GM18498 (cell line): ENCODE measurements around the gene CNKSR1.

ENCODE experiments used
- ATAC-seq: cut with Tn5 transposase; IDR thresholded peaks from one replicate; pipeline ENCODE4 v1.9.1; 2021; ENCODE audit warnings: mild to moderate bottlenecking, moderate library complexity; ENCODE audit not compliant: unreplicated experiment

CNKSR1 gene

DNA sequence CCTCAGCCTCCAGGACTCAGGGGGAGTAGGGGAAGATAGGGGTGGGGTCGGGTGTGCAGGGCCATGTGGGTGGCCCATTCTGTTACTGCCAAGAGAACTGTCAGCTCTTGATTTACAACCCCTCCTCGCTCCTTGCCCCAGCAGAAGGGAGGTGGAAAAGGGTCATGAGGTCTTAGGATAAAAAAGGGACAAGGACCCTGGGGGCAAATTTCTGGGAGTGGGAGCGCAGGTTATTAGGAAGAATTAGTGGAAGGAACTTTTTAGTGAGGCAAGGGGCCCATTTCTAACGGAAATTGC lies 17.6 kb upstream of the CNKSR1 start:
- ATAC-seq = no peak

DNA sequence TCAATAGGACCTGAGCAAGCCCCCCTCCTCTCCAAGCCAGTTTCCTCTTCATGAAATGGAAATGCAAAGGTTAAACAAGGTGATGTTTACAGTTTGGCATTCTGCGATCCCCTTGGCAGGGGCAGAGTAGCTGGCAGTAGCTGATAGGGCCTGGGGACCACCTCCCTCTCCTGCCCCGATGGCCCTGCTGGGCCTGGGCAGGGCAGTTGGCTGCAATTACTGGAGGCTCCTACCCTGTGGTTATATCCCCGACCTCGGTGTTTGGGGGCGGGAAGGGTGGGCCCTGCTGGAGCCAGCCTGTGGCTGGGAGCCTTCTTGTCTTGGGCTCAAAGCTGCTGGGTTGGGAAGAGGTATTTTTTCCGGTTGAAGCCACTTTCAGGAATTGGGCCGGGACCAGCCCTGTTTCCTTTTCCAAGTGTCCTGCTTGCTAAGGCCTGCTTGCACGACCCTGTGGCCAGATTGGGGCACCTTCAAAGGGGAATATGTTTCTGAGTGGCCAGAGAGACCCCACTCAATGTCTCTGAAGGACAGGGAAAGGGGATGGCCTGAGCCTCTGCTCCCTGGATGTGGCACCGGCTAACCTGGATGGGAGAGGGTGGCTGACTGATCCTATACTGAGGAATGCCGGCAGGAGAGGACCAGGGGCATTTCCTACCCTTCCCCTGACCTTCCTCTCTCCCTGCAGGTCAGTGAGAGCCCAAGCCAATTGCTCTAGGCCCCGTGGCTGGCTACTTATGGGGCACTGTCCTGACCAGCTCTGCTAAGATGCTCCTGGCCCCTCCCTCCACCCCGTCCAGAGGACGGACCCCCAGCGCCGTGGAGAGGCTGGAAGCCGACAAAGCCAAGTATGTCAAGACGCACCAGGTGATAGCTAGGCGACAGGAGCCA lies 16.5 kb upstream of the CNKSR1 start:
- no peak for ATAC-seq

- ATAC-seq = no peak
These were observed 15.7 kb upstream of the CNKSR1 start for GRCh38 chr1:26161415-26162219.

DNA sequence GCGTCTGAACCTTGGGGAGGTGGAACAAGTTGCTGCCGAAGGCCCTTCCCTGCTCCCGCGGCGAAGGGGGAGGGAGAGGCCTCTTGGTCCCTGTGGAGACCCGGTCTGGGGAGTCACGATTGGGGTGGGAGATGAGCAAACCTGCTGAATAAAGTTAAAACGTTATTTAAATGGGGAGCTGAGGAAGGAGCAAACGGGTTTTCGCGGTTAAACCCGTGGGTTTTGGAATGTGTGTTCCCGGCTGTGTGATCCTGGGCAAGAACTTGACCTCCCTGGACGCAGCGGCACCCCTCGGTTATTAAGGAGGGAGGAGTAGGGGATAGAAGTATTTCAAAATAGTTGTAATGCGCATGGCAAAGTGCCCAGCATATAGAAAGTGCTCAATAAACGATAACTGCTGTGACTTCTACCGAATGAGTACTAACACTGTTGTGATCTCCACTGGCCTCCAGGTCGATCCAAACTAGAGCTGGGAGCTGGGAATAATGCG lies 15.0 kb upstream of the CNKSR1 start:
- ATAC-seq = no peak

DNA sequence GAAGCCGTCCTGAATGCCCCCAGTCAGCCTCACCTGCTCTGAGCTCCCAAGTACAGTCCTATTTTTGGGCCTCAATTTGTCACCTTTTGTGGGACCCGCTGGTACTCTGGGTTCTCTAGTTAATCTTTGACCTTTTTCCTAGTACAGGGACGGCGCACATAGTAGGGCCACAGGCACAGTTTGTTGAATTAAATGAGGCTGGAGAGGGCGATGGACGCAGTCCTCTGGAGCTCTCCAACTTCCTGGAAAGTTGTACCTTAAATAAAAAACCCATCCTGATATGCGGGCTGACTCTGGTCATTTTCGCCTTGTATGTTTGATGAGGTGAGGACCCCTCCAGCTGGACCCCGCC lies 13.6 kb upstream of the CNKSR1 start:
- ATAC-seq = no peak

GRCh38 chr1:26164036-26164860 lies 13.0 kb upstream of the CNKSR1 start:
- ATAC-seq = no peak

DNA sequence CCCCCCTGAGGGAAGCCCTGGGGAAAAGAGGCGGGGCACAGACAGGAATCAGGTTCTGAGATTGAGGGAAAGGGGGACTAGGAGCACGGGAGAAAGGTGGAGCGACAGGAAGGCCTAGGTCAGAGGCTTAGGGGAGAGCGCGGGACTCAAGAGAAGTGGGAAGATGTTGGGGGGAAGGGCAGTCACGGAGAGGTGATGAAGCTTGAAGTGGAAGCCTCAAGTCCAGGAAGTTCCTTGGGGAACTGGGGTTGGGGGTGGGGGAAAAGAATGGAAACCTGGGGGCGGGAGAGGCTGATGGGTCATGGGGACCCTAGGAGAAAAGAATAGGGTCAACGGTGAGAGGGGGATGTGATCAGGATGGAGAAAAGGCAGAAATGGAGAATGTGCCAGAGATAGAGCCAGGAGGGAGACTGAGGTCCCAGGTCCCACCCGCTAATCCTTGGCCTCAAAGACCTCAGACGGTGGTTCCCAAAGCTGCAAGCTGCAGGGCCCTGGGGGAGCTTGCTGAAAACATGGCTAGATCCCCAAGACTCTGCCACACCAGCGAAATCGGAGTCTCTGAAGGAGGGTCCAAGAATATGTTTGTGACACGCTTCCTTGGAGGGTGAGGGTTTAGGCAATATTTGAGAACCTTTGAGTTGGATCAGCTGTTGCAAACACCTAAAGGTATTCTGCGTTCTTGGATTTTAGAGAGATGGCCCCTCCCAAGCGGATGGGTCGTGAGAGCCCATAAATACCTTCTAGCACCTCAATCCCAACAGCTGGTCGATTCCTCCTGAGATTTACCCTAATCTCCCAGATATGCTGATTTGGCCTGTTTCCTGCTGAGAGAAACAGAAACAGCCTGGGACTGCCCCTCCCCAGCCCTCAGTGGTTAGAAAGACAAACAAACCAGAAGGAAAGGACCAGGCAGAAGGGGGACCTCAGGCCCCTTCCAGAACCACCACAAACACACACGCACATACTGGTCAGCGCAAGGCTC lies 12.1 kb upstream of the CNKSR1 start:
- no peak for ATAC-seq

DNA sequence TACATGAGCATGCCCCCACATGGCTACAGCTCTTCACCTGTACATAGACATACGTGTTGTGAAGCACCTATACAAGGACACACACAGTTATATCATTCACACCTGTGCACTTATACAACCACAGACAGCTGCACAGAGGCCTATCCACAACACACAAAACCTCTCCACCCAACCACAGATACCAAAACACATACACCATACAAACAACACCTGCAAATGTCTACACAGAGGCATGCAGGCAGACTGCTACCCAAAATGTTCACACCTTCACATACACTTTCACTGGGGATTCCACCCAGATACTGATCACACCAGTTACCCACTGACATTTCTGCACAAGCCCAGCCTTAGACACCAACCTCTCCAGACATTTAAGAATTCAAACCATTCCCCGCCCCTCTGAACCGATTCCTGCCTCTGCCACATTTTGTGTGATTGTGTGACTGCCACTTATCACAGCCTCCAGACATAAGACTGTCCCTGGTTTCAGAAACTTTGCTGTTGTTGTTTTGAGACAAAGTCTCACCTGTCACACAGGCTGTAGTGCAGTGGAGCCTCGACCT lies 10.5 kb upstream of the CNKSR1 start:
- no peak for ATAC-seq

- ATAC-seq = no peak
These were observed 8.7 kb upstream of the CNKSR1 start, which contains the start of gene C1orf232 for GRCh38 chr1:26168410-26169197. Gene C1orf232 (minus strand): TSS chr1:26168963. CDS start chr1:26168499, 464 bp downstream.

- ATAC-seq = no peak
These were observed 8.1 kb upstream of the CNKSR1 start for GRCh38 chr1:26169198-26169554.

- peak; percentile 95 for ATAC-seq
These were observed 7.4 kb upstream of the CNKSR1 start, which contains the start of gene ZNF593 for GRCh38 chr1:26169669-26170471. Gene ZNF593 (plus strand): TSS chr1:26169908. CDS start chr1:26169984, 76 bp downstream.

GRCh38 chr1:26170472-26170821 lies 6.8 kb upstream of the CNKSR1 start:
- ATAC-seq = no peak

DNA sequence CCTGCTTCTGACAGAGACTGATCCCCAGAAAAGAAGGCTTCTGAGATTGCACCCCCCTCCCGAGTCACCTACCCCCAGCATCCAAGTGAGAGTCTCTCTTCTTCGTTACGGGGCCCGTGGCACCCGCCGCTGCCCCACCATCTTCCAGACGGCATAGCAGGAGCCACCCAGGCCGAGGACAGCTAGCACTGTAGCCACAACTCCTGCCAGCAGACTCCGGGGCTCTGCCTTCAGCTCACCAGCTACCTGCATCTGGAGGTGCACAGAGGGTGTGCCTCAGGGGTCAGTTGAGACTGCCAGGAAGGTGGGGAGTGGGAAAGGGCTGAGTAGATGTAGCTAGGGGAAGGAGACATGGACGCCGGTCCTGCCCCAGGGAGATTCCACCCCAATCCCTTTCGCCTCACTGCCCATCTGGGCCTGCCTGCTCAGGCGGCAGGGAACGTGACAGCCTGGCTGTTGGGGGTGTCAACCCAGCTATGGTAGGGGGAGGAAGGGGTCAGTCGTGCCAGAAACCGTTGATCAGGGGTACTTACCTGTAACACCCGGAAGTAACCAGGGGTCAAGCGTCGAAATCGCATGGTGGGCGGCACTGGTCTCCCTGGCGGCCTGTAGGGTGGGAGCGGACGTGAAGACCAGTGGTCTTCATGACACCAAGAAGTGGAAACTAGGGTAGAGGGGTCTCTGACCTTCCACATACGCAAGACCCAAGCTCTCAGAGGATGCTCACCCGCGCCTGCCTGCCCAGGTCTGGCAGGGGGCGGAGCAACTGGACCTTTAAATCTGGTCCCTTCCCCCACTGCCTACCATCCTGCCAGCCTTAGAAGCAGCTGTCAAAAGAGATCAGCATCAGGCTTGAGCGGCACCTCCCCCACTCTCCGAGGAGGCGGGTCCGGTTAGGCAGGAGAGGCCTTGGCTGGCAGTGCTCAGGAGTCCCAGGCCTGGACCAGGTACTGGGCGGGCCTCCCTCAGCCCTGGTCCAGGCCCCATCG lies 5.9 kb upstream of the CNKSR1 start, which contains the start of gene ZNF593OS:
TSS of gene ZNF593OS (minus strand) at position 749 of the 989 bp plus-strand sequence. CDS start at position 578, 171 bp downstream.
- no peak for ATAC-seq

DNA sequence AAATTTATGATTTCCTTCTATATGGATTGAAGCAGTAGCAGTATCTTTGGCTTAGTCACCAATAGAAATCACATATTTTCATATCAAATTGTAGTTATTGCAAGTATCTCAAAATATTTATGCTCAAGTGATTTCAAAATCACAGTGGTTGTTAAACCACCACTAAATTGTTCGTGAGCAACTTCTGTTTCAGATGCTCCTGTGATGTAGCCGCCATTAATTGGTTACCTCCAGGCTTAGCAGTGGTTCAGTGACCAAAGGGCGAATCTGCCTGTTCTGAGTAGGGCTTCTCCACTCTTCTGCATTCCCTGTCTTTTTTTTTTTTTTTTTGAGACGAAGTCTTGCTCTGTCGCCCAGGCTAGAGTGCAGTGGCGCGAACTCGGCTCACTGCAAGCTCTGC lies 1.9 kb upstream of the CNKSR1 start:
- ATAC-seq = no peak

- no peak for ATAC-seq
These were observed 2.8 kb downstream of the CNKSR1 start for GRCh38 chr1:26180010-26180506.

GRCh38 chr1:26181586-26182382 lies 4.5 kb downstream of the CNKSR1 start:
- ATAC-seq = no peak
